Central memory CD4-positive, alpha-beta T cell (primary cell): ENCODE data around the gene BAIAP2.
"Not testable (repeated sequence)": the region's sequence is repeated elsewhere in the genome, so short reads cannot be mapped to it uniquely, and the experiment has no call there.

Source experiments
- DNase-seq: peaks from one replicate; pipeline ENCODE4 v3.0.0; 2022

The BAIAP2 gene

GRCh38 chr17:81146208-81146607 lies 111.3 kb downstream of the BAIAP2 start:
- not testable (repeated sequence) for DNase-seq

DNA sequence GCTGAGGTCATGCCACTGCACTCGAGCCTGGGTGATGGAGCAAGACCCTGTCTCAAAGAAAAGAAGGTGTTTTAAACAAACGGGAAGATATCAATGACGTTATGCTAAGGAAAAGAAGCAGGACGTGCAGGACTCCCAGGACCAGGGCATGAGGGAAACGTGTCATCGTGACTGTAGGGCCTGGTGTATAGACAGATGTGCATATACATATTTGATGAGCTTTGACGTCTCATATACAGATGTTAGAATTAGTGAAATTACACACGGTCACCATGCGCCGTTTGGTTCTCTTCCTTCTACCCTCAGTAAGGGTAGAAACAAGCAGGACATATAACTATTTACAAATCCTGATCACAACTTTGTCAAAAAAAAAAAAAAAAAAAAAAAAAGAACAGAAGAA lies 112.8 kb downstream of the BAIAP2 start:
- no peak for DNase-seq

DNA sequence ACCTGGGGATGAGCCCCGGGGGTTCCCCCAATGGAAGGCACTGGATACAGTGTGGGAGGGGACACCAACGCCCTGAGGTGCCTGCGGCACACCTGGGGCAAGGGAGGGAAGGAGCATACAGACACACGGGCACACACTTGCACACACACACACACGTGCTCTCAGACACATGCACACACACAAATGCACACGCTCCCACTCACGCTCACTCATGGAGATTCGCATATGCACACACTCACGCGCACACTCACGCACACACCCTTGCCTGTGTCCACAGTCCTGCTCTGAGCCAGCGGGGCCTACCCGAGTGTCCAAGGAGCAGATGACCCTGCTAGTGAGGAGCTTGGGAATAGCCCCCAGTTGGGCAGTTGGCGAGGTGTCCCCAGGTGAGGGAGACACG lies 113.6 kb downstream of the BAIAP2 start:
- DNase-seq, result no peak

DNA sequence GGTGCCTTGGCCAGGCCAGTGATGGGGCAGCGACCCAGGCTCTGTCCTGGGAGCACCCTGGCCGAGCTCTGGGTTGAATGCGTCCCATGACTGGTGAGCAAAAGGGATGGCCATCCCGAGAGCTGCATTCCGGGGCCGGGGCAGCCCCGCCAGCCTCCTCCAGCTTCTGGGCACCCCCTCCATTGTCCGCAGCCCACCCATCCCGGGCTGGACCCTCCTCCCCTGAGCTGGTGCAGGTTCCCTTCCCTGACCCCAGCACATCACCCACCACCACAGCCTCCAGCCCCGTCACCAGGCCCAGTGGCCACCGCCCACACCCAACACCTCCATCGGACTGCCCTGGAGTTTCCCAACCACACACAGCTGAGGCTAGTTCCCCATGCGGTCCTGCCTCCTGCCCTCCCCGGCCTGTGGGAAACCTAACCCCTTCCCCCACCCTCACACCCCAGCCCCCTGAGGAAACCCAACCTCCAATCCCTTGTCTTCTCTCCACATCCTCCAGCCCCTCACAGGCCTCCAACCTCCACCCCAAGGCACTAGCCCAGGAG lies 114.1 kb downstream of the BAIAP2 start:
- DNase-seq, result no peak

- no peak for DNase-seq
Observed at GRCh38 chr17:81150377-81151077, 115.6 kb downstream of the BAIAP2 start.

- DNase-seq, result no peak
Observed at GRCh38 chr17:81151278-81151677, 116.3 kb downstream of the BAIAP2 start.

DNA sequence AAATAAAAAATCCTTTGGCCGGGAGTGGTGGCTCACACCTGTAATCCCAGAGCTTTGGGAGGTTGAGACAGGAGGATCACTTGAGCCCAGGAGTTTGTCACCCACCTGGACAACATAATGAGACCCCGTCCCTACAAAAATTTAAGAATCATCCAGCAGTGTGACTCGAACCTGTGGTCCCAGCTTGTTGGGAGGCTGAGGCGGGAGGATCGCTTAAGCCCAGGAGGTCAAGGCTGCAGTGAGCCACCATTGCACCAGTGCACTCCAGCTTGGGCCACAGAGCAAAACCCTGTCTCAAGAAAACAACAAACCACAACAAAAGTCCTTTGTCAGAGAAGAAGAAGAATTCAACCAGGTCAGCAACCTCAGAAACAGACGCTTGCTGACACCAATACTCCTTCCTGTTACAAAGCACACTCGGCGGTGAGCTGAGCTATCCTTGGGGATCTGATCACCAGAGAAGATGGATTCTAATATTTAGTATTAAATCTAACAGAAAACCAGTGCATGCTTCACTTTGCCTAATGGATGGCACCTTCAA lies 117.4 kb downstream of the BAIAP2 start:
- DNase-seq, result no peak

DNA sequence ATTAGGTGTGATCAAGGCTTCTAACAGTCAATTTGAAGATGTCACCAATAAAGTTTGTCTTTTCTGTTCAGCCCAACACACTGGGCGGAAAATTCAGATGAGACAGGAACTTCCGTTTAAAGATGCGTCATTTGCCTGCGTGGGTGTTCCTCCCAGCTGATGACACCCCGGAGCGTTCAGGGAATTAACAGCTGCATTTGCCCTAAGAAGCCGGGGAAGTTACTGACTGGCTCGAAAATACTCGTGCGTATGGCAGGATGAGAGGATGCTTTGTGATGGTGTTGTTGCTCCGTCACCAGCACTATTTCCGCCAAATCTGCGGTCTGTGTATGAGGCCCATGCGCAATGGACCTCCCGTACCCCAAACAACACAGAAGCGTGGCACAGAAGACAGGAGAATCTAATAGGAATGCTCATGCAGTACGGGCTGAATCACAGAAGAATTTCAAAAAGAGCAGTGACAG lies 118.4 kb downstream of the BAIAP2 start:
- DNase-seq, result peak; percentile 59

- not testable (repeated sequence) for DNase-seq
Observed at GRCh38 chr17:81154016-81154415, 119.1 kb downstream of the BAIAP2 start.

DNA sequence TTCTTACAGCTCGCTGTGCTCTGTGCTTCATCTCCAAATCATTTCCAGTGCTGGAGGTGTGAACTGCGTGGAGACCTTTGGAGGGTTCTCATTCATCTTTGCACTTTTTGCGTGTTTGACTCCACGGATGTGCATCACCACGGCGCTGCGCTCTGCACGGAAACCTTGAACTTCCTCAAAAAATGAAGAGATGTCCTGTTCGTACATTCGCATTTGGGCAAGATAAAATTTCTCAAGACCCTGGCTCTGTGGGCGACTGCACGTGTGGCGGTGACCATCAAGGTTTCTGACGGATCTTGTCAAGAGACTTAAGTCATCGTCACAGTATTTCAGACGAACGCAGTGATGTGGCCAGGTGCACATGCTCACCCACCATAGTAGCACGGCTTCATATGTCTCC lies 120.0 kb downstream of the BAIAP2 start:
- no peak for DNase-seq

DNA sequence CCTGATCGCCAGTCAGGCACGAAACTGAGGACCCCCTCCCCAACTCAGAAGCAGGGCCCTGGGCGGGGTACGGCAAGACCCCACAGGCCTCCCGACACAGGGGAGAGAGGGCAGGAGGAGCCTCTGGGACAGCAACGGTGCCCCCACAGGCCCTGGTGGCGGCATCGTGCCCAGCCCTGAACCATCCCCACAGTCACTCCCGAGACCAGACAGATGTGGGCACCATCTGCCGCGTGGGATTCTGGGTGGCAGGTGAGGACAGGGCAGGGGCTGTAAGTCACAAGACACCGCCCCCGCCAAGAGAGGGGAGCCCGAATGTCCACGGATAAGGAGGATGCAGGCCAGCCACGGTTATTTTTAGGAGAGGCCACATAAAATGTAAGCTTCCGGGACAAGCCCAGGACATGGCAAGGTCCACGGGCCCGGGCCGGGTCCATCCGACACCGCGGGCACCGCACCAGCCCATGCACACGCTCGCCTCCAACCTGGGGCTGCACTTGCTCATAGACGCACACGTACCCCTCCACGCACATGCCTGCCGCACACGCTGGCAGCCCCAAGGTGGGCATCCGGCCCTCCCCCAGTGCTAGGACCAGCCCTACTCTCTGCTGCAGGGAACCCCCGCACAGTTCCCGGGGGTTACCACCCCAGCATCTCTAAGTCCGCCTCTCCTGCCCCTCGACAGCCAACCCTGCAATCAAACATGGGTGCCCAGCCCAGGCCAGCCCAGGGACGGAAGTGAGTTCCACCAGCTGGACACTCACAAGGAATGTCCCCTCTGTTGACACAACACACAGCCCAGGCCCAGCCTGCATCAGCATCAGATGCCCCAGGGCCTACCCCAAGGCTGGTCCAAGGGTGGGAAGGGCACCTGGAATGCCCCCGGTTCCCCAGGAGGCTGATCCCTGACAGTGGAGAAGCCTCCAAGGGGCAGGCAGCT lies 122.2 kb downstream of the BAIAP2 start:
- DNase-seq, result no peak

DNA sequence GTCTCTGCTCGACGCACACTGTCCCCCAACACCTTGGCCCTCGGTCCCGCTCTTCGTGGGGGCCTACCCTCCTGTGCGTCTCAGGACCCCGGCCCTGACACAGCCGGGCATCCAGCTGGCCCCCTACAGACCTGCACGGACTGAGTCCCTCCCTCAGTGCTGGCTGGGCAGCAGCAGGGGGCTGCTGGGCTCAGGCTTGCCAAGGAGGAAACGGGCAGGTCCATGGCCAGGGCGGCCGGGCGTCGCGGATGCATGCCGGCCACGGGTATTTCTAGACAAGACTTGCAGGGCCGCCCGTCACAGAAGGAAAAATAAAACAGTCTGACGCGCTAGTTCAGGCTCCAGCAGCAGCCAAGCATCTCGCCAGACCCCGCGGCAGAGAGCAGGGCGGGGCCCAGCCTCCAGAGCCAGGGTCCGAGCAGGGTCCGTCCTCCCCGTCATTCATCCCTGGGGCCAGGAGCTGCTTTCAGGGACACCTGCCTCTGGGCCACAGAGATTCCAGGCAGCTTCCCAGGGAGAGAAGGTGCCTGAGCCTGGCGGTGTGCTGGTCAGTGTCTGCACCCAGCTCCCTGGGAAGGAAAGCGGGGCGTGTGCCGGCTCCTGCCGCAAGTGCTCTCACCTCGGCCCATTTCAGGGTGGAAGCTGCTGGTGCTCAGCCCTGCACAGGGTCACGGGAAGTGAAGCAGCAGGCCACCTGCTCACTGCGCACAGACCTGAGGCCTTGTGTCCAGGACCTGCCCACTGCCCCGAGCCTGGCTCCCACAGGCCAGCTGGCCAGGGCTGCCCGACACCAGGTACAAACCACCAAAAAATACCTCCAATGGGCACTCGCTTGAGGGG lies 123.1 kb downstream of the BAIAP2 start:
- DNase-seq, result no peak

GRCh38 chr17:81158688-81159590 lies 124.0 kb downstream of the BAIAP2 start:
- no peak for DNase-seq

GRCh38 chr17:81159611-81160265 lies 124.8 kb downstream of the BAIAP2 start:
- DNase-seq, result no peak

GRCh38 chr17:81160306-81160705 lies 125.4 kb downstream of the BAIAP2 start:
- no peak for DNase-seq

DNA sequence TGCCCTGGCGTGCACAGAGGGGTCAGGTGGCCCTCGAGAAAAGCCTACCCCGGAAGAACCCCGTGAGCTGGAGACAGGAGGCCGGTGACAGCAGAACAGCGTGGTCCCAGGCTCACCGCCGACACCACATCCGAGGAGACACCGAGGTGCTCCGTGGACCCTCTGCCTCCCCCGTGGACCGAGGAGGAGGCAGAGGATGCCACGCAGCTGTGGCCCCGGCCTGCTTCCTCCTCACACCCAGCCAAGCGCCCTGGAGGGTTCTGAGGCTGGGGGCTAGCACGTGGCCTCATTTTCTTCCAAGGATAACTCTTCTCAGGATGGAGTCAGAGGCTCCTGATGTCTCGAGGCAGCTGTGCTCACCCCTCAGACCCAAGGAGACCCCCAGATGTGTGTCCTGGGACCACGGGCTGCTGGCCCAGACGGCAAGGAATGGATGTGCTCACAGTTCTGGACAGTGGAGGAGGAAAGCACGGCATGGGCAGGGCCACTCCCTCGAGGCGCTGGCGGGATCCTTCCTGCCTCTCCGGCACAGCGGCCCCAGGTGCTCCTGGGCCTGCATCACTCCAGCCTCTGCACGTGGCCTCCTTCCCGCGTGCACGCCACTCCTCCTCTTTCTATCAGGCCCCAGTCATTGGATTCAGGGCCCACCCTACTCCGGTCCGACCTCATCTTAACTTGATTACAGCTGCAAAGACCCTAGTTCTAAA lies 125.9 kb downstream of the BAIAP2 start:
- DNase-seq, result no peak

GRCh38 chr17:81161536-81161935 lies 126.6 kb downstream of the BAIAP2 start:
- DNase-seq, result no peak

GRCh38 chr17:81161972-81162371 lies 127.0 kb downstream of the BAIAP2 start:
- no peak for DNase-seq

- DNase-seq, result no peak
Observed at GRCh38 chr17:81162491-81162890, 127.5 kb downstream of the BAIAP2 start.
